WTC11 (cell line): Measurements from ENCODE around the gene COL25A1.

ENCODE experiments used
- CREM ChIP-seq: sonication (generic); formaldehyde crosslinking; IDR thresholded peaks from 2 replicates; pipeline ENCODE4 v1.8.1; 2022; ENCODE audit warnings: mild to moderate bottlenecking, missing genetic modification reagents, moderate library complexity
- CTCF ChIP-seq: fragments of 200-600 bp; IDR thresholded peaks from 2 replicates; pipeline ENCODE4 v1.8.0; 2022; ENCODE audit warnings: antibody characterized with exemption
- E2F4 ChIP-seq: sonication (generic); formaldehyde crosslinking; IDR thresholded peaks from 2 replicates; pipeline ENCODE4 v1.8.1; 2022; ENCODE audit warnings: low read depth, mild to moderate bottlenecking, moderate library complexity, missing genetic modification reagents, borderline replicate concordance
- ETV6 ChIP-seq: sonication (generic); formaldehyde crosslinking; IDR thresholded peaks from 2 replicates; pipeline ENCODE4 v1.8.1; 2022; ENCODE audit warnings: mild to moderate bottlenecking, missing genetic modification reagents
- JUN ChIP-seq: sonication (generic); formaldehyde crosslinking; IDR thresholded peaks from 2 replicates; pipeline ENCODE4 v1.8.0; 2023; ENCODE audit warnings: mild to moderate bottlenecking, missing genetic modification reagents
- KAT7 ChIP-seq: sonication (generic); formaldehyde crosslinking; IDR thresholded peaks from 2 replicates; pipeline ENCODE4 v1.8.1; 2023; ENCODE audit warnings: missing genetic modification reagents, mild to moderate bottlenecking, borderline replicate concordance
- NR1H2 ChIP-seq: sonication (generic); formaldehyde crosslinking; IDR thresholded peaks from 2 replicates; pipeline ENCODE4 v1.9.0; 2021; ENCODE audit warnings: mild to moderate bottlenecking, moderate library complexity, missing genetic modification reagents
- NR2C2 ChIP-seq: sonication (generic); formaldehyde crosslinking; IDR thresholded peaks from 2 replicates; pipeline ENCODE4 v1.8.0; 2022; ENCODE audit warnings: mild to moderate bottlenecking, missing genetic modification reagents
- SOX15 ChIP-seq: fragments of 250-450 bp; sonication (Bioruptor Pico); IDR thresholded peaks from 2 replicates; pipeline ENCODE4 v1.9.0; 2021; ENCODE audit warnings: mild to moderate bottlenecking
- TEAD4 ChIP-seq: sonication (generic); formaldehyde crosslinking; IDR thresholded peaks from 2 replicates; pipeline ENCODE4 v1.8.0; 2022; ENCODE audit warnings: mild to moderate bottlenecking, missing genetic modification reagents
- TP53 ChIP-seq: sonication (generic); formaldehyde crosslinking; IDR thresholded peaks from 2 replicates; pipeline ENCODE4 v1.8.1; 2023; ENCODE audit warnings: mild to moderate bottlenecking, missing genetic modification reagents
- USF2 ChIP-seq: sonication (generic); formaldehyde crosslinking; IDR thresholded peaks from 2 replicates; pipeline ENCODE4 v1.8.1; 2023; ENCODE audit warnings: mild to moderate bottlenecking, missing genetic modification reagents, moderate library complexity
- ZNF138 ChIP-seq: sonication (generic); formaldehyde crosslinking; conservative IDR thresholded peaks from 2 replicates; pipeline ENCODE4 v1.8.1; 2022; ENCODE audit warnings: mild to moderate bottlenecking, moderate library complexity, missing genetic modification reagents
- ZNF232 ChIP-seq: sonication (generic); formaldehyde crosslinking; IDR thresholded peaks from 2 replicates; pipeline ENCODE4 v1.8.0; 2022; ENCODE audit warnings: mild to moderate bottlenecking, missing genetic modification reagents

- TF ChIP-seq CTCF (no peak), ZNF138 (CRISPR knock-in tag) (no peak), CREM (CRISPR knock-in tag) (no peak), KAT7 (CRISPR knock-in tag) (no peak), E2F4 (no peak), SOX15 (CRISPR knock-in tag) (no peak), ZNF232 (CRISPR knock-in tag) (no peak), TEAD4 (CRISPR knock-in tag) (no peak), TP53 (CRISPR knock-in tag) (no peak), JUN (CRISPR knock-in tag) (no peak), NR2C2 (CRISPR knock-in tag) (no peak), NR1H2 (no peak), USF2 (no peak), ETV6 (no peak)
Observed at GRCh38 chr4:109051054-109051453, 251.4 kb downstream of the COL25A1 start.
